DND-41 (cell line): Measurements from ENCODE around the gene RNU1-4.
"Not testable (repeated sequence)": the region's sequence is repeated elsewhere in the genome, so short reads cannot be mapped to it uniquely, and the experiment has no call there.

Source experiments
- EZH2 ChIP-seq: IDR thresholded peaks from 3 replicates; pipeline ENCODE4 v1.6.1; 2012; ENCODE audit warnings: borderline replicate concordance, low read depth, mild to moderate bottlenecking, moderate library complexity, low read length, inconsistent platforms; ENCODE audit not compliant: severe bottlenecking
- TF ChIP-seq, protein P1 (sequence below): IDR thresholded peaks from 2 replicates; pipeline ENCODE4 v1.5.1; 2012; ENCODE audit warnings: borderline replicate concordance, low read length, moderate library complexity, mild to moderate bottlenecking; ENCODE audit not compliant: poor library complexity, severe bottlenecking; ENCODE audit errors: extremely low read depth

DNA sequence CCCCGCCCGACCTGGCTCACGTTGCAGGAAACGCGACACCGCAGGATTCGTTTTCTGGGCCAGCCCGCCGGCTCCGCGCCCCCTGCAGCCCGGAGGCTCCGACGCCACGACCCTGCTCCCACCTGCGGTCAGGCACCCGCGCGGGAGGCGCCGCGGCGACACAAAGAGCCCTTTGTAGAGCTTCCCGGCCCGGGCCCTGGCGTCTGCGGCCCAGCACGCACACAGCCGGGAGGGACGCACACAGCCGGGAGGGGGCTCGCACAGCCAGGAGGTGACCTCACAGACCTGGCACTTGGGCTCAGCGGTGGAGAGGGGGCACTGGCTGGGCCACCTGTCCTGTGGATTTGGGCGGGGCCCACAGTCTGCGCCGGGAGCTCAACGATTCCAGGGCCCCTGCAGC, 39.1 kb upstream of the RNU1-4 start:
- TF ChIP-seq, protein P1, sequence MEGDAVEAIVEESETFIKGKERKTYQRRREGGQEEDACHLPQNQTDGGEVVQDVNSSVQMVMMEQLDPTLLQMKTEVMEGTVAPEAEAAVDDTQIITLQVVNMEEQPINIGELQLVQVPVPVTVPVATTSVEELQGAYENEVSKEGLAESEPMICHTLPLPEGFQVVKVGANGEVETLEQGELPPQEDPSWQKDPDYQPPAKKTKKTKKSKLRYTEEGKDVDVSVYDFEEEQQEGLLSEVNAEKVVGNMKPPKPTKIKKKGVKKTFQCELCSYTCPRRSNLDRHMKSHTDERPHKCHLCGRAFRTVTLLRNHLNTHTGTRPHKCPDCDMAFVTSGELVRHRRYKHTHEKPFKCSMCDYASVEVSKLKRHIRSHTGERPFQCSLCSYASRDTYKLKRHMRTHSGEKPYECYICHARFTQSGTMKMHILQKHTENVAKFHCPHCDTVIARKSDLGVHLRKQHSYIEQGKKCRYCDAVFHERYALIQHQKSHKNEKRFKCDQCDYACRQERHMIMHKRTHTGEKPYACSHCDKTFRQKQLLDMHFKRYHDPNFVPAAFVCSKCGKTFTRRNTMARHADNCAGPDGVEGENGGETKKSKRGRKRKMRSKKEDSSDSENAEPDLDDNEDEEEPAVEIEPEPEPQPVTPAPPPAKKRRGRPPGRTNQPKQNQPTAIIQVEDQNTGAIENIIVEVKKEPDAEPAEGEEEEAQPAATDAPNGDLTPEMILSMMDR: not testable (repeated sequence)
- TF ChIP-seq EZH2: not testable (repeated sequence)
